ENCODE results near the gene STXBP4.

The STXBP4 gene

DNA sequence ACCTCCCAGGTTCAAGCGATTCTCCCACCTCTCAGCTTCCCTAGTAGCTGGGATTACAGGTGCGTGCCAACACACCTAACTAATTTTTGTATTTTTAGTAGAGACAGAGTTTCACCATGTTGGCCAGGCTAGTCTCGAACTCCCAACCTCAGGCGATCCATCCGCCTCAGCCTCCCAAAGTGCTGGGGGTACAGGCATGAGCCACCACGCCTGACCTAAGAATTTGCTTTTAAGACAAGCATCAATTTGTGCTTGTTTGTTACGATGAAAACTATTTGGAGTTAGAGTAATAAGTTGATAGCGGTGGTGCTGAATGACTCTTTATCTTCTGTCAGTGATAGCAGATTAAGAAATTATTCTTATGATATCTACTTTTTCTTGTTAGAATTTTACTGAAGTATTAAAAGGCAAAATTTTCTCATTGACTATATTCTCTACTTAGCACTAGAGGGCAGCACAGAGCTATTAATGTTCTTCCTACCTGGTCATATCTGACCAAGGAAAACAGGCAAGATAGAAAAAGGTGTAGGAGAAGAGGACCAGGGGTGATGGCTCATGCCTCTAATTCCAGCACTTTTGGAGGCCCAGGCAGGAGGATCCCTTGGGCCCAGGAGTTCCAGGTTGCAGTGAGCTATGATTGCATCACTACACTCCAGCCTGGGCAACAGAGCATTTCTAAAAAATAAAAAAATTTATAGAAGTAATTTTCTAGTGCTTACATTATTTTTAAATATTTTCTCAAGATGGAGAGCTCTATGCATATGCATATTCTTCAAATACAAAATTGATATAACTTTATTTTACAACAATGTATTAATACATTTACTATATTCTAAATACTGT lies 24.5 kb downstream of the STXBP4 start:
- Histone ChIP-seq H3K4me2 (ENCODE audit: low read length) (no peak overlapping the region), H3K27ac (ENCODE audit: low read depth, low read length) (no peak overlapping the region), H3K18ac (ENCODE audit: low read length) (no peak overlapping the region), H3K4me3 (ENCODE audit: low read length) (no peak overlapping the region), H2BK120ac (ENCODE audit: low read depth, low read length) (no peak overlapping the region), H3K9ac (ENCODE audit: low read length) (no peak overlapping the region), H3K79me1 (ENCODE audit: low read length) (no peaks in the 10 kb centered on the region), H4K5ac (ENCODE audit: low read length) (no peak overlapping the region), H3K23ac (ENCODE audit: low read length) (no peak overlapping the region), H2BK15ac (replicated peaks; ENCODE audit: low read depth) (no peak overlapping the region), H2AK5ac (ENCODE audit: low read length) (no peak overlapping the region), H3K27me3 (ENCODE audit: insufficient read depth, low read length, poor library complexity) (no peaks in the 10 kb centered on the region), H3K4me1 (ENCODE audit: control insufficient read depth, low read depth, low read length) (no peaks in the 10 kb centered on the region), H2BK5ac (ENCODE audit: low read length) (no peak overlapping the region), H3K79me2 (ENCODE audit: control insufficient read depth, insufficient read depth, low read length) (no peaks in the 10 kb centered on the region), H3K56ac (ENCODE audit: low read length) (no peak overlapping the region), H4K8ac (ENCODE audit: low read depth, low read length) (no peak overlapping the region), H3K4ac (ENCODE audit: low read depth, low read length) (no peak overlapping the region), H3K36me3 (ENCODE audit: control insufficient read depth, insufficient read depth, low read length) (no peaks in the 10 kb centered on the region)
- WGBS (ENCODE audit: extremely low coverage, insufficient coverage, low lambda C conversion rate), result no CpG with 5 or more reads among the region's 8 CpGs
- DNase-seq, result peak; percentile 70

- H3K18ac ChIP-seq (ENCODE audit: low read length), result no peak overlapping the region
- H3K36me3 ChIP-seq (ENCODE audit: control insufficient read depth, insufficient read depth, low read length), result no peaks in the 10 kb centered on the region
- H3K4me1 ChIP-seq (ENCODE audit: control insufficient read depth, low read depth, low read length), result no peaks in the 10 kb centered on the region
- H3K56ac ChIP-seq (ENCODE audit: low read length), result no peak overlapping the region
- H4K5ac ChIP-seq (ENCODE audit: low read length), result no peak overlapping the region
- WGBS (ENCODE audit: extremely low coverage, insufficient coverage, low lambda C conversion rate), result no CpG with 5 or more reads among the region's 1 CpG
- no peak overlapping the region for H3K9ac ChIP-seq (ENCODE audit: low read length)
- H2AK5ac ChIP-seq (ENCODE audit: low read length), result no peak overlapping the region
- no peak overlapping the region for H3K23ac ChIP-seq (ENCODE audit: low read length)
- no peak overlapping the region for H3K27ac ChIP-seq (ENCODE audit: low read depth, low read length)
- no peak overlapping the region for H2BK5ac ChIP-seq (ENCODE audit: low read length)
- H3K4me2 ChIP-seq (ENCODE audit: low read length), result no peak overlapping the region
- no peak overlapping the region for H2BK120ac ChIP-seq (ENCODE audit: low read depth, low read length)
- H4K8ac ChIP-seq (ENCODE audit: low read depth, low read length), result no peak overlapping the region
- no peaks in the 10 kb centered on the region for H3K79me2 ChIP-seq (ENCODE audit: control insufficient read depth, insufficient read depth, low read length)
- no peaks in the 10 kb centered on the region for H3K79me1 ChIP-seq (ENCODE audit: low read length)
- H2BK15ac ChIP-seq (replicated peaks; ENCODE audit: low read depth), result no peak overlapping the region
- no peaks in the 10 kb centered on the region for H3K27me3 ChIP-seq (ENCODE audit: insufficient read depth, low read length, poor library complexity)
- DNase-seq, result no peak
- no peak overlapping the region for H3K4me3 ChIP-seq (ENCODE audit: low read length)
- H3K4ac ChIP-seq (ENCODE audit: low read depth, low read length), result no peak overlapping the region
These were observed 27.9 kb downstream of the STXBP4 start for GRCh38 chr17:54996441-54996840.

GRCh38 chr17:55002458-55002857 lies 33.9 kb downstream of the STXBP4 start:
- Histone ChIP-seq H3K27me3 (ENCODE audit: insufficient read depth, low read length, poor library complexity) (no peaks in the 10 kb centered on the region), H3K79me2 (ENCODE audit: control insufficient read depth, insufficient read depth, low read length) (no peaks in the 10 kb centered on the region), H3K27ac (ENCODE audit: low read depth, low read length) (no peak overlapping the region), H2BK5ac (ENCODE audit: low read length) (no peak overlapping the region), H3K4me3 (ENCODE audit: low read length) (no peak overlapping the region), H2BK120ac (ENCODE audit: low read depth, low read length) (no peak overlapping the region), H3K9ac (ENCODE audit: low read length) (no peak overlapping the region), H2AK5ac (ENCODE audit: low read length) (no peak overlapping the region), H4K8ac (ENCODE audit: low read depth, low read length) (no peak overlapping the region), H3K4me2 (ENCODE audit: low read length) (no peak overlapping the region), H3K4me1 (ENCODE audit: control insufficient read depth, low read depth, low read length) (no peaks in the 10 kb centered on the region), H3K79me1 (ENCODE audit: low read length) (no peaks in the 10 kb centered on the region), H3K4ac (ENCODE audit: low read depth, low read length) (no peak overlapping the region), H4K5ac (ENCODE audit: low read length) (no peak overlapping the region), H3K56ac (ENCODE audit: low read length) (no peak overlapping the region), H3K36me3 (ENCODE audit: control insufficient read depth, insufficient read depth, low read length) (no peaks in the 10 kb centered on the region), H2BK15ac (replicated peaks; ENCODE audit: low read depth) (no peak overlapping the region), H3K18ac (ENCODE audit: low read length) (no peak overlapping the region), H3K23ac (ENCODE audit: low read length) (no peak overlapping the region)
- DNase-seq, result no peak

GRCh38 chr17:55004484-55004883 lies 35.9 kb downstream of the STXBP4 start:
- no peak overlapping the region for H2BK15ac ChIP-seq (replicated peaks; ENCODE audit: low read depth)
- no peaks in the 10 kb centered on the region for H3K4me1 ChIP-seq (ENCODE audit: control insufficient read depth, low read depth, low read length)
- H3K79me1 ChIP-seq (ENCODE audit: low read length), result no peaks in the 10 kb centered on the region
- no peak overlapping the region for H3K4me3 ChIP-seq (ENCODE audit: low read length)
- H3K18ac ChIP-seq (ENCODE audit: low read length), result no peak overlapping the region
- no CpG with 5 or more reads among the region's 5 CpGs for WGBS (ENCODE audit: extremely low coverage, insufficient coverage, low lambda C conversion rate)
- no peak overlapping the region for H3K4ac ChIP-seq (ENCODE audit: low read depth, low read length)
- no peak overlapping the region for H2AK5ac ChIP-seq (ENCODE audit: low read length)
- no peaks in the 10 kb centered on the region for H3K27me3 ChIP-seq (ENCODE audit: insufficient read depth, low read length, poor library complexity)
- H2BK5ac ChIP-seq (ENCODE audit: low read length), result no peak overlapping the region
- no peak overlapping the region for H3K23ac ChIP-seq (ENCODE audit: low read length)
- no peaks in the 10 kb centered on the region for H3K79me2 ChIP-seq (ENCODE audit: control insufficient read depth, insufficient read depth, low read length)
- no peak overlapping the region for H4K5ac ChIP-seq (ENCODE audit: low read length)
- no peak for DNase-seq
- H3K4me2 ChIP-seq (ENCODE audit: low read length), result no peak overlapping the region
- no peak overlapping the region for H3K56ac ChIP-seq (ENCODE audit: low read length)
- no peaks in the 10 kb centered on the region for H3K36me3 ChIP-seq (ENCODE audit: control insufficient read depth, insufficient read depth, low read length)
- H2BK120ac ChIP-seq (ENCODE audit: low read depth, low read length), result no peak overlapping the region
- H3K27ac ChIP-seq (ENCODE audit: low read depth, low read length), result no peak overlapping the region
- no peak overlapping the region for H3K9ac ChIP-seq (ENCODE audit: low read length)
- no peak overlapping the region for H4K8ac ChIP-seq (ENCODE audit: low read depth, low read length)

GRCh38 chr17:55005520-55005919 lies 37.0 kb downstream of the STXBP4 start:
- no CpG with 5 or more reads among the region's 1 CpG for WGBS (ENCODE audit: extremely low coverage, insufficient coverage, low lambda C conversion rate)
- H2AK5ac ChIP-seq (ENCODE audit: low read length), result no peak overlapping the region
- H3K4me2 ChIP-seq (ENCODE audit: low read length), result no peak overlapping the region
- H3K9ac ChIP-seq (ENCODE audit: low read length), result no peak overlapping the region
- no peaks in the 10 kb centered on the region for H3K79me1 ChIP-seq (ENCODE audit: low read length)
- no peak overlapping the region for H3K27ac ChIP-seq (ENCODE audit: low read depth, low read length)
- H3K4me1 ChIP-seq (ENCODE audit: control insufficient read depth, low read depth, low read length), result no peaks in the 10 kb centered on the region
- no peak overlapping the region for H3K4ac ChIP-seq (ENCODE audit: low read depth, low read length)
- H2BK15ac ChIP-seq (replicated peaks; ENCODE audit: low read depth), result no peak overlapping the region
- H3K79me2 ChIP-seq (ENCODE audit: control insufficient read depth, insufficient read depth, low read length), result no peaks in the 10 kb centered on the region
- no peaks in the 10 kb centered on the region for H3K36me3 ChIP-seq (ENCODE audit: control insufficient read depth, insufficient read depth, low read length)
- no peak overlapping the region for H4K5ac ChIP-seq (ENCODE audit: low read length)
- H3K18ac ChIP-seq (ENCODE audit: low read length), result no peak overlapping the region
- H3K56ac ChIP-seq (ENCODE audit: low read length), result no peak overlapping the region
- H3K23ac ChIP-seq (ENCODE audit: low read length), result no peak overlapping the region
- H2BK5ac ChIP-seq (ENCODE audit: low read length), result no peak overlapping the region
- no peak overlapping the region for H4K8ac ChIP-seq (ENCODE audit: low read depth, low read length)
- no peaks in the 10 kb centered on the region for H3K27me3 ChIP-seq (ENCODE audit: insufficient read depth, low read length, poor library complexity)
- no peak overlapping the region for H2BK120ac ChIP-seq (ENCODE audit: low read depth, low read length)
- peak; percentile 72 for DNase-seq
- no peak overlapping the region for H3K4me3 ChIP-seq (ENCODE audit: low read length)

- Histone ChIP-seq H3K4me2 (ENCODE audit: low read length) (no peak overlapping the region), H3K23ac (ENCODE audit: low read length) (no peak overlapping the region), H3K36me3 (ENCODE audit: control insufficient read depth, insufficient read depth, low read length) (no peaks in the 10 kb centered on the region), H3K18ac (ENCODE audit: low read length) (no peak overlapping the region), H3K79me2 (ENCODE audit: control insufficient read depth, insufficient read depth, low read length) (no peaks in the 10 kb centered on the region), H2BK120ac (ENCODE audit: low read depth, low read length) (no peak overlapping the region), H3K79me1 (ENCODE audit: low read length) (no peaks in the 10 kb centered on the region), H3K56ac (ENCODE audit: low read length) (no peak overlapping the region), H3K4ac (ENCODE audit: low read depth, low read length) (no peak overlapping the region), H3K27ac (ENCODE audit: low read depth, low read length) (no peak overlapping the region), H3K9ac (ENCODE audit: low read length) (no peak overlapping the region), H2BK5ac (ENCODE audit: low read length) (no peak overlapping the region), H3K4me3 (ENCODE audit: low read length) (no peak overlapping the region), H4K5ac (ENCODE audit: low read length) (no peak overlapping the region), H2AK5ac (ENCODE audit: low read length) (no peak overlapping the region), H3K27me3 (ENCODE audit: insufficient read depth, low read length, poor library complexity) (no peaks in the 10 kb centered on the region), H2BK15ac (replicated peaks; ENCODE audit: low read depth) (no peak overlapping the region), H3K4me1 (ENCODE audit: control insufficient read depth, low read depth, low read length) (no peaks in the 10 kb centered on the region), H4K8ac (ENCODE audit: low read depth, low read length) (no peak overlapping the region)
- no CpG with 5 or more reads among the region's 1 CpG for WGBS (ENCODE audit: extremely low coverage, insufficient coverage, low lambda C conversion rate)
- DNase-seq, result no peak
These were observed 55.1 kb downstream of the STXBP4 start for GRCh38 chr17:55023626-55024025.

Data from mesendoderm (in vitro differentiated cells).